Epithelial cell of proximal tubule (primary cell): ENCODE measurements around the gene DCAF8L2. TPM values are rescaled to one million over a fixed set of nuclear protein-coding genes. Genes with fewer than 3 reads are reported as not detected.
"Not testable (repeated sequence)": the region's sequence is repeated elsewhere in the genome, so short reads cannot be mapped to it uniquely, and the experiment has no call there.

Source experiments
- DNase-seq: peaks from one replicate; pipeline ENCODE4 v3.0.0-alpha.2; 2011; ENCODE audit warnings: low read depth
- H3K4me3 ChIP-seq: 2 replicates; pipeline ENCODE4 v1.5.1; 2011; ENCODE audit warnings: low read depth, mild to moderate bottlenecking, low read length
- CTCF ChIP-seq: conservative IDR thresholded peaks from 2 replicates; pipeline ENCODE4 v1.5.1; 2012; ENCODE audit warnings: low read depth, mild to moderate bottlenecking, low read length
- total RNA-seq: library from RNA; depleted of rRNA; stranded (reverse); fragments of >200 nt; gene quantifications from 2 replicates; pipeline ENCODE4 v1.2.3, GENCODE V29; 2015

Gene DCAF8L2
- total RNA-seq, 1 donor from 2014 or later: not detected

- no peak for TF ChIP-seq CTCF
- DNase-seq: no peak
- no peak overlapping the region for H3K4me3 ChIP-seq
Observed at GRCh38 chrX:27694667-27695066, 104.5 kb downstream of the DCAF8L2 start.

DNA sequence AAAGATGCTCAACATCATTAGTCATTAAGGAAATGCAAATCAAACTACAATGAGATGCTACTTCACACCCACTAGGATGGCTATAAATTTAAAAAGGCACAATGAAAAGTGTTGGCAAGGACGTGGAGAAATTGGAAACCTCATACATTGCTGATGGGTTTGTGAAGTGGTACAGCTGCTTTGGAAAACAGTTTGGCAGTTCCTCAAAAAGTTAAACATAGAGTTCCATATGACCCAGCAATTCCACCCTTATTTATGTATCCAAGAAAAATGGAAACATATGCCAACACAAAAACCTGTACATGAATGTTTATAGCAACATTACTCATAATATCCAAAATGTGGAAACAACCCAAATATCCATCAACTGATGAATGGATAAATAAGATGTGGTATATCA is 116.4 kb downstream of the DCAF8L2 start:
- TF ChIP-seq CTCF: no peak
- DNase-seq: no peak

DNA sequence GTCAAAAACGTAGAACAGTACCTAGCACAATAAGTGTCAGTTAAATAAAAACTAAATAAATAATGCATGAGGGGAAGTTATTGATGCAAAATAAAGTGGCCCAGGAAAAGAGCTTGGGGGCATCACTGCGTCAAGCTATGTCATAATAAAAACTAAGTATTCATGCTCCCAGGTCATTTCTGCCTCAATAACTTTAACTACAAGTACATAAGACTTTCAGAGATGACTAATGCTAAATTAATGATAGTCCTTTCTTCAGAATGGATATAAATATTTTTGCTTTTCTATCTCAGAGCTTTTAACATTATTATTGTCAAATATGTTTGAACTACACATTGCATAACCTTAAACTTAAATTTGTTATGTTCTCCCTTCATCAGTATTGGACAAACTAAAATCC is 125.5 kb downstream of the DCAF8L2 start:
- H3K4me3 ChIP-seq: no peak overlapping the region
- DNase-seq: no peak
- no peak for TF ChIP-seq CTCF

More for the DNA sequence above, 116.4 kb downstream of the DCAF8L2 start:
- no peak overlapping the region for H3K4me3 ChIP-seq

DNA sequence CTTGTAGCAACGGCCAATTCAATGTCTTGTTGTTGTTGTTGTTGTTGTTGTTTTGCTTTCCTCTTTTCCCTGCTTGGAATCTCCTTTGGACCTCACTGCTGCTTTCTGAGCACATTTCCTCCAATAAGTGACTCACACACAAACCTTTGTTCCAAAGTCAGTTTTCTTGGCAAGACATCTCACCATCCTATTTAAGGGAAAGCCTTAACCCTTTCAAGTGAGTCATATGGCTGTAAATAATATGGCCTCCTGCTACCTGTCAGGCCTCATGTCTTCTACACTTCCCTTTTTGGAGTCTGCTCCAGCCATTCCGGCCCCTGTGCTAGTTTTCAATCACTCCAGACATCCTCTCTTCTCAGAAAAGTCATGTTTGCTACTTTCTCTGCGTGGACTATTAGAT is 138.1 kb downstream of the DCAF8L2 start:
- H3K4me3 ChIP-seq: no peak overlapping the region
- no peak for TF ChIP-seq CTCF
- DNase-seq: no peak

GRCh38 chrX:27731962-27732361 is 141.8 kb downstream of the DCAF8L2 start:
- no peak for DNase-seq
- H3K4me3 ChIP-seq: no peak overlapping the region
- no peak for TF ChIP-seq CTCF

DNA sequence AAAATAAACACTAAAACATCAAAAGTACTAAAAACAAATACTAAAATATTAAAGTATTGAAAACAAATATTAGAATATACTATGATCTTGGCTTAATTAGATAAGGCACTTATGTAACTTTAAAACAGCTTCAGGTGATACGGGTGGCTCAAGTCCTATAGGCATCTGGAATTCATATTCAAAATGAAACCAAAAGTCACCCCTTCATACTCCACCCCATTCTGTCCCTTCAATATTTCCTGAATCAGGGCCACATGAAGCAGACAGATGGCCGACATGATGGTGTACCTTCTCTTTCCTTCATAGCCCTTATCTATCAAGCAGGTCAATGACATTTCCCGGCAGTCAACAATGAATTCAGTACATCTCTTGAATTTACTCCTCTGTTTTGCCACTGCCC is 145.8 kb downstream of the DCAF8L2 start:
- TF ChIP-seq CTCF: no peak
- DNase-seq: no peak

GRCh38 chrX:27740933-27741332 is 150.8 kb downstream of the DCAF8L2 start:
- H3K4me3 ChIP-seq: no peak overlapping the region
- TF ChIP-seq CTCF: no peak
- no peak for DNase-seq

More for the DNA sequence above, 145.8 kb downstream of the DCAF8L2 start:
- H3K4me3 ChIP-seq: no peak overlapping the region

DNA sequence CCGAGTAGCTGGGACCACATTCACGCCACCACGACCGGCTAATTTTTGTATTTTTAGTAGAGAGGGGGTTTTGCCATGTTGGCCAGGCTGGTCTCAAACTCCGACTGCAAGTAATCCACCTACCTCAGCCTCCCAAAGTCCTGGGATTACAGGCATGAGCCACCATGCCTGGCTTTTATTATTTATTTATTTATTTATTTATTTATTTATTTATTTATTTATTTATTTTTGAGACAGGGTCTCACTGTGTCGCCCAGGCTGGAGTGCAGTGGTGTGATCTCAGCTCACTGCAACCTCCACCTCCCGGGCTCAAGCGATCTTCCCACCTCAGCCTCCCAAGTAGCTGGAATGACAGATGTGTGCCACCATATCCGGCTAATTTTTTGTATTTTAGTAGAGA is 153.4 kb downstream of the DCAF8L2 start:
- H3K4me3 ChIP-seq, DNase-seq: not testable (repeated sequence)
